RKO (cell line): ENCODE data around the gene TRAF3IP1.
"Not testable (repeated sequence)": the region's sequence is repeated elsewhere in the genome, so short reads cannot be mapped to it uniquely, and the experiment has no call there.

Source experiments
- DNase-seq: peaks from one replicate; pipeline ENCODE4 v3.0.0-alpha.2; 2016; ENCODE audit warnings: low spot score

TRAF3IP1 gene

GRCh38 chr2:238320246-238320647 is at the start of gene TRAF3IP1:
TSS of gene TRAF3IP1 (plus strand) at chr2:238320518. CDS start at chr2:238320663, 145 bp downstream.
- peak; percentile 89 for DNase-seq

- DNase-seq, result no peak
Observed at GRCh38 chr2:238270606-238271005, 49.7 kb upstream of the TRAF3IP1 start.

DNA sequence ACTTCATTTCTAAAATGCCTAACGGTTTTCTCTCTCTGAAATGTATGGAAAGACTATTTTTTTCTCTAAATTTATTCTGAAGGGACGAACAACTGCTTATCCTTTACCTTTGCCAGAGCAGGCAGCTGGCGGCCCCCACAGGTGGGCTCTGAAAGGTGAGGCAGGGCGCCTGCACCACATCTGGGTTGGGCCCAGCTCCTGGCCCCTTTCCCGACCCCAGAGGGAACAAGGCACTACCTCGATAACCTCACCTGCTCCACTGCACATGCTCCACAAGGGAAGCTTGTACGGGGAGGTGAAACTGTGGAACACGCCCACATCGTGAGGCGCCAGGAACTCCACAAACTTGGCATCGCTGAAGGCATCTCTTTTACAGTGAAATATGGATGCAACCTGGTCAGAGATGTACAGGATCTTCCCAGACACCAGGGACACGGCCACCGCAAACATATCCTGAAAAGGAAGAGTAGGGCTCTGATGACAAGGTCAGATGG is 49.2 kb upstream of the TRAF3IP1 start:
- no peak for DNase-seq

DNA sequence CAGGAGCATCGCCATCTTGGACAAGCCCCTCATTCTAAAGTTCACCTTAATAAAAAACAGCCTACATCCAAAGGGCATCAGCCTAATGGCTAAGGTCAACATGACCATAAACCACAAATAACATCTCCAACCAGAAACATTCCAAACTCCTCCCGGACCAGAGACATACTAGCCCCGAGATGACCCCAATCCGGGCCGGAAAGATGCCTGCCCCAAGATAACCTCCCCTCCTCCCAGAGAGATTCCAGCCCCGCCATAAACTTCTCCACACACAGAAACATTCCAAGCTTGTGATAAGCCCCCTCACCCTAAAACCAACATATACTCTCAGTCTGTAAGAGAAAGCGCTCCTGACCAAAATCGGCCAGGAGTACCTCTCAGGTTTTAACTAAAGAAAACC is 48.6 kb upstream of the TRAF3IP1 start:
- not testable (repeated sequence) for DNase-seq

DNA sequence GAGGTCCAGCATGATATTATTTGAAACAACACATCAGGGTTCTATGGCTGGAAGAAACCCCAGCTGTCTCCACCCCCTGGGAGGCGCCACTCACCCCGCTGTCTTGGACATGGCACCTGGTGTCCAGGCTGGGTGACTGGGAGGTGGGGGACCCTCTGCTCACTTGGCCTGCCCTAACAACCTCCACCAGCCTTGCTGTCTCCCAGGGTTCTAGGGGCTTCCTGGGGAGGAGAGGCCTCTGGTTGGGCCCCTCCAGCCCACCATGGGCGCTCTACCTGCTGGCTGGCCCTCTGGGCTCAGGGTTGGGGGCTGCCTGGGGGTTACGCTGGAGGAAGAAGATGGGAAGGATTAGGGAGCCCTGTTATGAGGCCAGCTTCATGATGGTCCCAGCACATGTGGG is 48.2 kb upstream of the TRAF3IP1 start:
- no peak for DNase-seq

- not testable (repeated sequence) for DNase-seq
Observed at GRCh38 chr2:238273433-238273832, 46.9 kb upstream of the TRAF3IP1 start.

GRCh38 chr2:238274152-238274865 is 46.0 kb upstream of the TRAF3IP1 start:
- DNase-seq, result no peak

GRCh38 chr2:238277695-238278094 is 42.6 kb upstream of the TRAF3IP1 start:
- DNase-seq, result no peak

- DNase-seq, result no peak
Observed at GRCh38 chr2:238278626-238279323, 41.5 kb upstream of the TRAF3IP1 start.

DNA sequence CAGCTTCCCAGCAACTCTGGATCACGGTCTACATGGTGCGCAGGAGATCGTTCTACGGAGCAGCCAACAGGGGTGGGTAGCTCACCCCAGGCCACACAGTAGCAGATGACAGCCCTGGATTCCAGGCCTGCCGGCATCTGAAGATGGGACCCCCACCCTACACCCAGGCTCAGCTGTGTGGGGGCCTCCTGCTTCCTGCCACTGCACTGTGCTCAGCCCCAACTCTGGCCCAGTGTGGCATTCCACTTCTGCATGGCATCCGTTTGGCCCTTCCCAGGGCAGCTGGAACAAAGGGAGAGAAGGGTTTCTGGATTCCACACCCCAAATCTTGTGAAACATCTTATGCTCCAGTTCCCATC is 41.0 kb upstream of the TRAF3IP1 start:
- no peak for DNase-seq

DNA sequence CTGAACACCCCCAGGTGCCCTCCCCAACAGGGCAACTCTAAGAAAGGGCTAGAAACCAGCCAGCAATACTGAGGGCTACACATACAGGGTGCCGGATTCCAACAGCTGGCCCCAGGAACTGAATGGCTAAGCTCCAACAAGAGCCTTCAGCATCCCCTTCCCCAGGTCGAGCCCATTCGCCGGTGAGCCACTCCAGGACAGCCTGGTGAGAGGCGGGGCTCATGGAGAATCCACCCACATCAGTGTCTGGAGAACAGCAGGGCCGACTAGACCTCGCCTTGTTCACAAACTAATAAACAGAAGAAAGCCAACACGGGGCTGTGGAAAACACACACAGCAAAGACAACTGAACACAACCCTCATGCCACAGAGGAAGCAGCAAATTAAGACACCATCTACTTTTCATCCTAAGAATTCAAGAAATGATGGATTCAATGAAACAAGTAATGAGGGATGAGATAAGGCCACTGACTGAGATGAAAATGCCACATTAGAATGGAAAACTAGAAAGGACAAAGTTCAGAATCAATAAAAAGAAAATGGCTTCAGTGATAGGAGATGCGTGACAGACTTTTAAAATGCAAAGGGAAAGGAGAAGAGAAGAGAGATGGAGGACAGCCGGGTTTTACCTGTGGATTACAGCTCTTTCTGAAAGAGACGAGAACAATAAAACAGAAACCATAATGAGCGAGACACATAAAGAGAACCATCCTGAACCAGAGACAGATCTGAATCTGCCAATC is 40.1 kb upstream of the TRAF3IP1 start:
- DNase-seq, result no peak

GRCh38 chr2:238281826-238282480 is 38.4 kb upstream of the TRAF3IP1 start:
- DNase-seq, result no peak

DNA sequence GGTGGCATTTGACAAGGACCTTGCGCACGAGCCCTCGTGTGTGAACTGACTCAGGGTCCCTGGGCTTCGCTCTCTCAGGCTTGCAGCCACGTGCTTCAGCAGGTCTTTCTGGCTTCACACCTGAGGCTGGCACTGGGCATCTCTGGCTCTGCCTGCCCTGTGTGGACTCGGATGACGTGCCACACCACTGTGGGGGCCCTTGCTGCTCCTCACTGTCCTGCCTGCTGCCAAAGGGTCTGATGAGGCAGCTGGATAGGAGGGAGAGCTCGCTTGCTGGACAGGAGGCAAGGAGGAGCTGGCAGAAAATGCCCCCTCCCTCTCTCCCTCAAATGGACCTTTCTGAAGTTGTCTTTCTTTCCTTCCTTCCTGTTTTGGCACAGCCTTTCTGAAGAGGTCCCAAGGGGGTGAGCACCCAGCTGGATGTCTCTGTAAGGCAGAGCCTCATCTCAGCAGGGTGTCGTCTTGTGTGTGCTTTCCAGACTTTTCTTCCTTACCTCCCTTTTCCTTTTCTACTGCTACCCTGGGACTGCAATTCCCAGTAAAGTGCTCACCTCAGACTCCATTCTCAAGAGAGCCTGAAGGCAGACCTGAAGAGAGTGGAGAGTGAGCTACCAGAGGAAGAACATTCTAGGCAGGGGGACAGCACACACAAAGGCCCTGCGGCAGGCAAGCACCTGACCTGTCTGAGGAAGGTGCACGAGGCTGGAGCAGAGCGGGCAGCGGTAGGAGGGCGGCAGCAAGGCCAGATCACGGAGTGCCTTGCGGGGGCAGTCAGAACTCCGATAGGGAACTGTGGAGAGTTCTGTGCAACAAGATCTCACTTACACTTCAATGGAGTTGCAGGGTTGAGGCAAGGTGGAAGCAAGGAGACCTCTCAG is 37.2 kb upstream of the TRAF3IP1 start:
- no peak for DNase-seq

- DNase-seq, result no peak
Observed at GRCh38 chr2:238284802-238285515, 35.4 kb upstream of the TRAF3IP1 start.

- no peak for DNase-seq
Observed at GRCh38 chr2:238285653-238286082, 34.6 kb upstream of the TRAF3IP1 start.

DNA sequence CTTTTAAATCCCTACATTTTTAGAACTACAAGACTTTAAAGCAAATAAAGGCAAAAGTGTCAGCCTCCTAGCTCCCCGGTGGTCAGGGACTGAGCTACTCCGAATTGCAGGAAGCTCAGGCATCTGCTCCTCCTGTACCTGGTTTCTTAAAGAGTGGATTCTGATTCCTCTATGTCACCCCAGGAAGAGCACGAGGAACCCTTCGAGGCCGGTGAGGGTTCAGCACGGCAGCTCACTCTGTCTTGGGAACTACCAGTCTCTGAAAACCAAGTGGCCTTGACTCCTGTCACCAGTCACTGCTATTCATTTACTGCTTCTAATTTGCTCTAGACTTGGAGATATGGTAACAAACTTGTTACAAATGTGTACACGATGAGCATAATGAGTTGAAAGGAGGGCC is 34.2 kb upstream of the TRAF3IP1 start:
- no peak for DNase-seq

DNA sequence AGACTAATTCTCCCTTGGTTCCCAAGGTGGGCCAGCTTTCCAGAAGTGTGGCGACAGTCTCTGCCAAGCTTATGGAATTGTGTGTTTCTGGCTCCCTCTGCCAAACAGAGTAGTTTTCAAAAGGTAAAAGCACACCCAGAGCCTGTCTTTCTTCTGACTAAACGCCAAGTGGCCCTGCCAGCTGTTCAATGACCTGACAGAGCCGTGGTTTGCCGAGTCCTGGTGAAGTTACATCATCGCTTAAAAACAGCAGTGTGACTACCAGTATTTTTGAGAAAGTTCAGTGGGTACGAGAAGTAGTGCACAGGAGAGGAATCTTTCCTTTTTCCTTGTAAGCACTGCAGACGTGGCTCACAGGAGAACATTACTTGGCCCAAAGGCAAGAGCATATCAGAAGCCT is 33.8 kb upstream of the TRAF3IP1 start:
- DNase-seq, result peak; percentile 60

DNA sequence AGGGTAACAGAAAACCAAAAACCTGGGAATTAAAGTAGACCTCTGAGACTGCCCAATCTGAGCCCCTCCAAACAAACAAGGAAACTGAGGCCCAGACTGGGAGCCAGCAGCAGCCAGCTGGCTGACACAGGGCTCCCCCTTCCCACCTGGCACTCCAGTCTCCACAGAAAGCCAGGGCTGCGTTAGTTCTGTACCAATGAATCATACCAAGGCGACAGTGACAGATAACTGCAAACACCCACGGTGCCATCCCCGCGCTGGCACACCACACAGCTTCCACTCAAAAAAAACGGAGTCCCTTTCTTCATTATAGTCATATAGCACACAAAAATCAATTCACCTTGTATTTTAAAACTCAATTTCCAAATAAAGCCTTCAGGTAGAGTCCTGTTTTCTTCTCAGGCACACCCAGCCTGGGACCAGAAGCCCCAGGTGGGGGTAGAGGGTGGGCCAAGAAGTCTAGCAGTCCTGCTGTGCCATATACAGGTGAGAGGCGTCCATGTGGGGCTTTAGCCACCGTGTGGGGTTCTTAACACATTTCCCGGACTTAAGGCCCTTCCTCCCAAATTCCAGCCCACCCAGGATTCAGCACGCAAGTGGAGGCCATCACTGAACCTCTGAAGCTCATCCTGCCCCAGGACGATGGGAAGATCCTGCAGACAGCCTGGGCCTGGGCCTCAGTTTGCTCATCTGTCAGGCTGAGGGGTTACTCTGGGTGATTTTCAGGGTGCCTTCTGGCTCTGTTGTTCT is 33.2 kb upstream of the TRAF3IP1 start:
- peak; percentile 29 for DNase-seq

DNA sequence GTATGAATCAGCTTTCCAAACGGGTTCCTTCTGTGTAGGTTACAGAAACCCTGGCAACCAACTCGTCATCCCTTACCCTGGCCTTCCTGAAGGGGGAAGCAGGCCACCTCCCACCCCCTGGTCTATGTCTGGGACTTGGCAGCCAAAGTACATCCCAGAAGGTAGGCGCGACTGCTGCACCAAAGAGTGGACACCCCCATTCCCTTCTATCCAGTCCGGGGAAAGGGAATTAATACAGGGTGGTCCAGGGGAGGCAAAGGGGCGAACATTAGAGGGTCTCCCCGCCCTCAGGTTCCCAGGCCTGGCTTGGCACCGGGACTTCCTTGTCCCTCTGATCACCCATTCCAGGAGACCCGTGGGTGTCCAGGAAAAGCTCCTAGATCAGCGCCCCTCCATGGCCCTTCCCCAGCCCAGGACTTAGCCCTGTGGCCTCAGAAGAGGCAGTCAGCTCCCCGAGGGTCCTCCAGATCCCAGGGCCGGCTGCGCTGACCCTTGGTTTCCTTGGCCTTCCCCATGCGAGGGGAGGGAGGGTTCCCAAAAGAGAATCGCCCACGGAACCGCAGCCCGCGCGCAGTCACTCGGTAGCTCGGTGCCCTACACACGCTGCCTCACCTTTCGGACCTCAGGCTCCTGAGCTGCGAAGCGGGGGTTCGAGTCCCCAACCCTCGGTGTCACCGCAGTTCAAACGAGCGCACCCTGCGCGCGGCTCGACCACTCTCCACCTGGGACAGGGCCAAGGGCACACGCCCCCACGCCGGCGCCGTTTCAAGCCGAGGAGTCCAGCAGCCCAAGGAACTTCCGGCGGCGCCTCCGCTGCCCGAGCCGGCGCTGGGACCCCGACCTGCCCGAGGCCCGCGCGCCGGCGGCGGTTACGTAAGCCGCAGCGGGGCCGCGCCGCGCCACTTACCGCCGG is 32.3 kb upstream of the TRAF3IP1 start, which contains the start of gene PER2:
Gene PER2, minus strand, starts transcription at position 874 of the 913 bp plus-strand sequence. CDS start 10,674 bp downstream, outside the sequence.
- peak; percentile 94 for DNase-seq
